Liver (tissue), 3 donors: Measurements from ENCODE around the gene ZNF292.
"Not testable (repeated sequence)": the region's sequence is repeated elsewhere in the genome, so short reads cannot be mapped to it uniquely, and the experiment has no call there.

Source experiments
- ATF3 ChIP-seq: IDR thresholded peaks from 2 replicates; pipeline ENCODE4 v1.6.1; 2016; ENCODE audit warnings: antibody characterized with exemption
- CTCF ChIP-seq: fragments of 150-350 bp; IDR thresholded peaks from 2 replicates; pipeline ENCODE4 v1.5.1; 2017; ENCODE audit warnings: improper control_type of control experiment, low read depth, low read length; ENCODE audit not compliant: missing input control
- GABPA ChIP-seq, 2 donors: IDR thresholded peaks in 1 of 2; conservative IDR thresholded peaks in 1 of 2; 2 replicates each; pipeline ENCODE4 v1.6.1; 2016; ENCODE audit warnings: antibody characterized with exemption in 2 of 2, mild to moderate bottlenecking in 1 of 2, moderate library complexity in 1 of 2
- JUND ChIP-seq, 2 donors: IDR thresholded peaks; 2 replicates each; pipeline ENCODE4 v1.6.1; 2016; ENCODE audit warnings: antibody characterized with exemption in 2 of 2
- MAX ChIP-seq: IDR thresholded peaks from 2 replicates; pipeline ENCODE4 v1.6.1; 2016; ENCODE audit warnings: antibody characterized with exemption
- NR2F2 ChIP-seq: IDR thresholded peaks from 2 replicates; pipeline ENCODE4 v1.6.1; 2016; ENCODE audit warnings: antibody characterized with exemption
- RAD21 ChIP-seq, 2 donors: IDR thresholded peaks; 2 replicates each; pipeline ENCODE4 v1.6.1; 2016; ENCODE audit warnings: antibody characterized with exemption in 2 of 2, mild to moderate bottlenecking in 2 of 2
- REST ChIP-seq: IDR thresholded peaks from 2 replicates; pipeline ENCODE4 v1.6.1; 2016; ENCODE audit warnings: antibody characterized with exemption, mild to moderate bottlenecking
- YY1 ChIP-seq: IDR thresholded peaks from 2 replicates; pipeline ENCODE4 v1.6.1; 2016; ENCODE audit warnings: antibody characterized with exemption, mild to moderate bottlenecking
- donor health status: healthy.
- donor health status: healthy.

- not testable (repeated sequence) for TF ChIP-seq CTCF; RAD21 (IDR thresholded peaks at IDR 0.05); NR2F2; ATF3; YY1; GABPA (IDR thresholded peaks at IDR 0.05 in 1 of 2, conservative IDR thresholded peaks at IDR 0.05 in 1 of 2); JUND (IDR thresholded peaks at IDR 0.05); REST; MAX
These were observed 42.9 kb downstream of the ZNF292 start for GRCh38 chr6:87198022-87198810.
